T-helper 1 cell treated with Interleukin-12 subunit alpha and Interleukin-12 subunit beta and Interleukin-4 antibody, amounts not matched to agents 30 μg/mL and 1 μg/mL, for 36 hours (primary cell): ENCODE data around the gene PTPRM.

ENCODE experiments used
- H3K27ac Mint-ChIP-seq: one replicate; pipeline ENCODE4 v1.8.0; 2021; ENCODE audit warnings: mild to moderate bottlenecking, mixed read lengths
- H3K27me3 Mint-ChIP-seq: one replicate; pipeline ENCODE4 v1.8.0; 2021; ENCODE audit warnings: low read depth, mixed read lengths
- H3K36me3 Mint-ChIP-seq: one replicate; pipeline ENCODE4 v1.8.0; 2021; ENCODE audit warnings: low read depth, mixed read lengths
- H3K4me1 Mint-ChIP-seq: one replicate; pipeline ENCODE4 v1.8.0; 2021; ENCODE audit warnings: low read depth, mixed read lengths
- H3K4me3 Mint-ChIP-seq: one replicate; pipeline ENCODE4 v1.8.0; 2021; ENCODE audit warnings: mild to moderate bottlenecking, moderate library complexity, mixed read lengths
- H3K9me3 Mint-ChIP-seq: one replicate; pipeline ENCODE4 v1.8.0; 2021; ENCODE audit warnings: mixed read lengths

The PTPRM gene

GRCh38 chr18:7987284-7987976, 420.3 kb downstream of the PTPRM start:
- H3K27me3 Mint-ChIP-seq = no peaks in the 10 kb centered on the region
- H3K36me3 Mint-ChIP-seq = no peaks in the 10 kb centered on the region
- no peak overlapping the region for H3K4me3 Mint-ChIP-seq
- no peaks in the 10 kb centered on the region for H3K4me1 Mint-ChIP-seq
- no peak overlapping the region for H3K27ac Mint-ChIP-seq
- H3K9me3 Mint-ChIP-seq = peaks cover 4% of the 10 kb centered on the region

GRCh38 chr18:7990670-7991069, 423.6 kb downstream of the PTPRM start:
- H3K4me1 Mint-ChIP-seq = no peaks in the 10 kb centered on the region
- peaks cover 11% of the 10 kb centered on the region for H3K9me3 Mint-ChIP-seq
- H3K4me3 Mint-ChIP-seq = no peak overlapping the region
- no peaks in the 10 kb centered on the region for H3K36me3 Mint-ChIP-seq
- no peak overlapping the region for H3K27ac Mint-ChIP-seq
- H3K27me3 Mint-ChIP-seq = no peaks in the 10 kb centered on the region

- Mint-ChIP-seq H3K4me1 (no peaks in the 10 kb centered on the region), H3K4me3 (no peak overlapping the region), H3K9me3 (no peaks in the 10 kb centered on the region), H3K36me3 (no peaks in the 10 kb centered on the region), H3K27ac (no peak overlapping the region), H3K27me3 (no peaks in the 10 kb centered on the region)
Observed at GRCh38 chr18:8001711-8002301, 434.7 kb downstream of the PTPRM start.

GRCh38 chr18:8003878-8004675, 437.0 kb downstream of the PTPRM start:
- Mint-ChIP-seq H3K4me3 (no peak overlapping the region), H3K36me3 (no peaks in the 10 kb centered on the region), H3K9me3 (no peaks in the 10 kb centered on the region), H3K4me1 (no peaks in the 10 kb centered on the region), H3K27ac (no peak overlapping the region), H3K27me3 (no peaks in the 10 kb centered on the region)

- no peaks in the 10 kb centered on the region for H3K27me3 Mint-ChIP-seq
- H3K36me3 Mint-ChIP-seq = no peaks in the 10 kb centered on the region
- H3K4me1 Mint-ChIP-seq = no peaks in the 10 kb centered on the region
- no peak overlapping the region for H3K27ac Mint-ChIP-seq
- no peak overlapping the region for H3K4me3 Mint-ChIP-seq
- H3K9me3 Mint-ChIP-seq = no peaks in the 10 kb centered on the region
Observed at GRCh38 chr18:8004792-8005191, 437.7 kb downstream of the PTPRM start.

GRCh38 chr18:8005870-8006569, 438.9 kb downstream of the PTPRM start:
- H3K36me3 Mint-ChIP-seq = no peaks in the 10 kb centered on the region
- no peak overlapping the region for H3K27ac Mint-ChIP-seq
- H3K4me1 Mint-ChIP-seq = no peaks in the 10 kb centered on the region
- no peaks in the 10 kb centered on the region for H3K27me3 Mint-ChIP-seq
- H3K4me3 Mint-ChIP-seq = no peak overlapping the region
- no peaks in the 10 kb centered on the region for H3K9me3 Mint-ChIP-seq

- Mint-ChIP-seq H3K27ac (no peak overlapping the region), H3K9me3 (no peaks in the 10 kb centered on the region), H3K36me3 (no peaks in the 10 kb centered on the region), H3K4me3 (no peak overlapping the region), H3K4me1 (no peaks in the 10 kb centered on the region), H3K27me3 (no peaks in the 10 kb centered on the region)
Observed at GRCh38 chr18:8006979-8007378, 439.9 kb downstream of the PTPRM start.

GRCh38 chr18:8008033-8008432, 440.9 kb downstream of the PTPRM start:
- Mint-ChIP-seq H3K4me1 (no peaks in the 10 kb centered on the region), H3K9me3 (no peaks in the 10 kb centered on the region)

GRCh38 chr18:8011361-8011760, 444.2 kb downstream of the PTPRM start:
- Mint-ChIP-seq H3K36me3 (no peaks in the 10 kb centered on the region), H3K9me3 (no peaks in the 10 kb centered on the region), H3K4me3 (no peak overlapping the region)

More at GRCh38 chr18:8008033-8008432, 440.9 kb downstream of the PTPRM start:
- Mint-ChIP-seq H3K4me3 (no peak overlapping the region), H3K27me3 (no peaks in the 10 kb centered on the region), H3K36me3 (no peaks in the 10 kb centered on the region), H3K27ac (no peak overlapping the region)

GRCh38 chr18:8011906-8012305, 444.8 kb downstream of the PTPRM start:
- no peak overlapping the region for H3K4me3 Mint-ChIP-seq
- no peaks in the 10 kb centered on the region for H3K27me3 Mint-ChIP-seq
- no peak overlapping the region for H3K27ac Mint-ChIP-seq
- no peaks in the 10 kb centered on the region for H3K4me1 Mint-ChIP-seq
- no peaks in the 10 kb centered on the region for H3K36me3 Mint-ChIP-seq
- no peaks in the 10 kb centered on the region for H3K9me3 Mint-ChIP-seq

More at GRCh38 chr18:8011361-8011760, 444.2 kb downstream of the PTPRM start:
- no peaks in the 10 kb centered on the region for H3K27me3 Mint-ChIP-seq
- H3K27ac Mint-ChIP-seq = no peak overlapping the region
- no peaks in the 10 kb centered on the region for H3K4me1 Mint-ChIP-seq

GRCh38 chr18:8018701-8019331, 451.7 kb downstream of the PTPRM start:
- no peaks in the 10 kb centered on the region for H3K4me1 Mint-ChIP-seq

GRCh38 chr18:8019600-8019999, 452.5 kb downstream of the PTPRM start:
- no peaks in the 10 kb centered on the region for H3K27me3 Mint-ChIP-seq
- H3K36me3 Mint-ChIP-seq = no peaks in the 10 kb centered on the region
- H3K27ac Mint-ChIP-seq = no peak overlapping the region
- no peaks in the 10 kb centered on the region for H3K4me1 Mint-ChIP-seq
- H3K9me3 Mint-ChIP-seq = no peaks in the 10 kb centered on the region
- H3K4me3 Mint-ChIP-seq = no peak overlapping the region

More at GRCh38 chr18:8018701-8019331, 451.7 kb downstream of the PTPRM start:
- Mint-ChIP-seq H3K27me3 (no peaks in the 10 kb centered on the region), H3K36me3 (no peaks in the 10 kb centered on the region), H3K4me3 (no peak overlapping the region), H3K9me3 (no peaks in the 10 kb centered on the region), H3K27ac (no peak overlapping the region)

GRCh38 chr18:8020132-8020846, 453.2 kb downstream of the PTPRM start:
- Mint-ChIP-seq H3K9me3 (no peaks in the 10 kb centered on the region), H3K4me3 (no peak overlapping the region), H3K4me1 (no peaks in the 10 kb centered on the region), H3K36me3 (no peaks in the 10 kb centered on the region), H3K27ac (no peak overlapping the region), H3K27me3 (no peaks in the 10 kb centered on the region)

GRCh38 chr18:8029061-8029460, 461.9 kb downstream of the PTPRM start:
- Mint-ChIP-seq H3K4me1 (no peaks in the 10 kb centered on the region), H3K27ac (no peak overlapping the region), H3K27me3 (no peaks in the 10 kb centered on the region), H3K4me3 (no peak overlapping the region), H3K36me3 (no peaks in the 10 kb centered on the region), H3K9me3 (no peaks in the 10 kb centered on the region)
